OCI-LY7 (cell line): ENCODE results near the gene SERPINA3.

Experiments
- CTCF ChIP-seq: fragments of 200-600 bp; sonication (generic); conservative IDR thresholded peaks from 2 replicates; pipeline ENCODE4 v1.5.1; 2014; ENCODE audit warnings: mild to moderate bottlenecking, antibody characterized with exemption, low read length, moderate library complexity, mixed read lengths
- EZH2phosphoT487 ChIP-seq: fragments of 200-600 bp; sonication (generic); IDR thresholded peaks from 2 replicates; pipeline ENCODE4 v1.6.1; 2018; ENCODE audit warnings: low read depth, borderline replicate concordance, mild to moderate bottlenecking, mixed run types, antibody characterized with exemption, low read length, moderate library complexity, mixed read lengths

- TF ChIP-seq CTCF (no peak), EZH2phosphoT487 (no peak)
Observed at GRCh38 chr14:94598816-94599655, 13.2 kb upstream of the SERPINA3 start.
